Brain microvascular endothelial cell (primary cell): ENCODE results near the gene PDE3A.

Experiments used
- DNase-seq: peaks from one replicate; pipeline ENCODE4 v3.0.0-alpha.2; 2020
- H3K27ac ChIP-seq: fragments of 250-450 bp; sonication (Bioruptor Pico); 2 replicates; pipeline ENCODE4 v1.5.1; 2020; ENCODE audit warnings: mild to moderate bottlenecking, moderate library complexity
- H3K27me3 ChIP-seq: fragments of 250-450 bp; sonication (Bioruptor Pico); replicated peaks from 2 replicates; pipeline ENCODE4 v1.5.1; 2020; ENCODE audit warnings: mild to moderate bottlenecking
- H3K36me3 ChIP-seq: fragments of 250-450 bp; sonication (Bioruptor Pico); replicated peaks from 2 replicates; pipeline ENCODE4 v1.5.1; 2020; ENCODE audit warnings: mild to moderate bottlenecking
- H3K4me3 ChIP-seq: 2 replicates; pipeline ENCODE4 v1.5.1; 2011; ENCODE audit warnings: low read depth, mild to moderate bottlenecking, control low read depth, low read length, moderate library complexity
- in situ Hi-C: cut with HindIII; loops from 2 replicates; pipeline ENCODE4 v1.10.0; 2017; ENCODE audit warnings: low sequenced_read_pairs, low pct_ligation_motif_present
- TF ChIP-seq, protein P1 (sequence below): IDR thresholded peaks from 2 replicates; pipeline ENCODE4 v1.5.1; 2011; ENCODE audit warnings: low read depth, mild to moderate bottlenecking, moderate library complexity, low read length, control low read depth, inconsistent platforms; ENCODE audit errors: missing control alignments

Gene PDE3A

GRCh38 chr12:20390846-20391245 lies 22.5 kb downstream of the PDE3A start:
- in situ Hi-C loops = no loop called here
- no peak for DNase-seq
- Histone ChIP-seq H3K27ac (no peak overlapping the region), H3K36me3 (no peaks in the 10 kb centered on the region), H3K4me3 (no peak overlapping the region), H3K27me3 (no peaks in the 10 kb centered on the region)
- TF ChIP-seq, protein P1, sequence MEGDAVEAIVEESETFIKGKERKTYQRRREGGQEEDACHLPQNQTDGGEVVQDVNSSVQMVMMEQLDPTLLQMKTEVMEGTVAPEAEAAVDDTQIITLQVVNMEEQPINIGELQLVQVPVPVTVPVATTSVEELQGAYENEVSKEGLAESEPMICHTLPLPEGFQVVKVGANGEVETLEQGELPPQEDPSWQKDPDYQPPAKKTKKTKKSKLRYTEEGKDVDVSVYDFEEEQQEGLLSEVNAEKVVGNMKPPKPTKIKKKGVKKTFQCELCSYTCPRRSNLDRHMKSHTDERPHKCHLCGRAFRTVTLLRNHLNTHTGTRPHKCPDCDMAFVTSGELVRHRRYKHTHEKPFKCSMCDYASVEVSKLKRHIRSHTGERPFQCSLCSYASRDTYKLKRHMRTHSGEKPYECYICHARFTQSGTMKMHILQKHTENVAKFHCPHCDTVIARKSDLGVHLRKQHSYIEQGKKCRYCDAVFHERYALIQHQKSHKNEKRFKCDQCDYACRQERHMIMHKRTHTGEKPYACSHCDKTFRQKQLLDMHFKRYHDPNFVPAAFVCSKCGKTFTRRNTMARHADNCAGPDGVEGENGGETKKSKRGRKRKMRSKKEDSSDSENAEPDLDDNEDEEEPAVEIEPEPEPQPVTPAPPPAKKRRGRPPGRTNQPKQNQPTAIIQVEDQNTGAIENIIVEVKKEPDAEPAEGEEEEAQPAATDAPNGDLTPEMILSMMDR = no peak

GRCh38 chr12:20392339-20392738 lies 24.0 kb downstream of the PDE3A start:
- H3K27ac ChIP-seq = no peak overlapping the region
- DNase-seq = no peak
- H3K4me3 ChIP-seq = no peak overlapping the region
- TF ChIP-seq, protein P1 = no peak
- no peaks in the 10 kb centered on the region for H3K27me3 ChIP-seq
- H3K36me3 ChIP-seq = no peaks in the 10 kb centered on the region
- in situ Hi-C loops = no loop called here

GRCh38 chr12:20393707-20394106 lies 25.4 kb downstream of the PDE3A start:
- in situ Hi-C loops = no loop called here
- H3K27me3 ChIP-seq = no peaks in the 10 kb centered on the region
- no peak overlapping the region for H3K27ac ChIP-seq
- no peaks in the 10 kb centered on the region for H3K36me3 ChIP-seq
- H3K4me3 ChIP-seq = no peak overlapping the region
- DNase-seq = no peak
- TF ChIP-seq, protein P1 = no peak

- Histone ChIP-seq H3K27me3 (no peaks in the 10 kb centered on the region), H3K4me3 (no peak overlapping the region), H3K27ac (no peak overlapping the region), H3K36me3 (no peaks in the 10 kb centered on the region)
- in situ Hi-C loops = no loop called here
- DNase-seq = no peak
- TF ChIP-seq, protein P1 = no peak
Measured at GRCh38 chr12:20395791-20396550, 27.6 kb downstream of the PDE3A start.

GRCh38 chr12:20398686-20399085 lies 30.3 kb downstream of the PDE3A start:
- Histone ChIP-seq H3K4me3 (no peak overlapping the region), H3K27me3 (no peaks in the 10 kb centered on the region), H3K36me3 (no peaks in the 10 kb centered on the region), H3K27ac (no peak overlapping the region)
- in situ Hi-C loops = no loop called here
- DNase-seq = no peak
- TF ChIP-seq, protein P1 = no peak

DNA sequence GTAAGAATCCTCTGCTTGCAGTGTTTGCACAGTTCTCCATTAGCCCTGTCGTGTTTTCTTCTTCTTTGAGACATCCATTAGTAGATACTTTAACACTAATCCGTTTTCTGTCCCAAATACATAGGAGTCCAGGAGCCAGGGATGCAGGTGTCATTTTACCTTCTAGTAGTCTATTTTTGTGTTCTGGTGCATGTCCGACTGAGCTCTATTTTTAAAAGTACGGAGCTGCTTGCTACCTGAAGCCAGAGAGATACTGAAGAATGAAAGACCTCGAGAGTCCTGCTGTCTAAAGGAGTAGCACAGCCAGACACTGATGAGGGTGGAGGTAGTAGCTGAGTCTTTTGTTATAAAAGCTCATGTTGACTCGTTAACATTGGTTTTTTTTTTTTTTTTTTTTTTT lies 31.7 kb downstream of the PDE3A start:
- in situ Hi-C loops = no loop called here
- no peaks in the 10 kb centered on the region for H3K36me3 ChIP-seq
- no peaks in the 10 kb centered on the region for H3K27me3 ChIP-seq
- DNase-seq = no peak
- H3K27ac ChIP-seq = no peak overlapping the region
- TF ChIP-seq, protein P1 = no peak
- H3K4me3 ChIP-seq = no peak overlapping the region
